Lower lobe of right lung (tissue), 2 donors: ENCODE results near the gene CCDC188. TPM values are rescaled to one million over a fixed set of nuclear protein-coding genes. Genes with fewer than 3 reads are reported as not detected.

Experiments
- ATAC-seq, 2 donors: fragments of 200-7000 bp; cut with Tn5 transposase; one replicate each; pipeline ENCODE4 v1.9.1; 2020 to 2022; ENCODE audit warnings: mild to moderate bottlenecking in 2 of 2, moderate library complexity in 2 of 2
- DNase-seq: peaks from one replicate; pipeline ENCODE4 v3.0.0-alpha.2; 2020
- H3K27ac ChIP-seq: fragments of 200-600 bp; one replicate; pipeline ENCODE4 v1.8.0; 2022
- H3K27me3 ChIP-seq: fragments of 200-600 bp; one replicate; pipeline ENCODE4 v1.8.0; 2022; ENCODE audit warnings: low read depth
- H3K36me3 ChIP-seq: fragments of 200-600 bp; one replicate; pipeline ENCODE4 v1.8.0; 2022; ENCODE audit warnings: mild to moderate bottlenecking
- H3K4me1 ChIP-seq: fragments of 200-600 bp; one replicate; pipeline ENCODE4 v1.8.0; 2022
- H3K4me3 ChIP-seq: fragments of 200-600 bp; one replicate; pipeline ENCODE4 v1.8.0; 2022; ENCODE audit warnings: mild to moderate bottlenecking
- H3K9me3 ChIP-seq: fragments of 200-600 bp; one replicate; pipeline ENCODE4 v1.8.0; 2022
- intact Hi-C: fragments of 100-400 bp; cut with DNase I; formaldehyde crosslinking; loops from one replicate; pipeline ENCODE4 v1.11.0; 2022
- total RNA-seq: library from RNA; stranded (reverse); fragmentation: NEBNext Ultra II Directional; extraction: Animal tissue kit (Norgen Biotek cat#: 25700); gene quantifications from one replicate; pipeline ENCODE4 v1.2.1, GENCODE V29; 2021
- TF ChIP-seq, protein P1 (sequence below): fragments of 200-600 bp; IDR thresholded peaks from one replicate; pipeline ENCODE4 v1.8.0; 2022; ENCODE audit warnings: antibody characterized with exemption, mild to moderate bottlenecking
- donor health status: DM: no; HTN: yes; CAD: no; lungs with severe emphysema.

CCDC188 gene
- total RNA-seq, 1 donor from 2014 or later, result 0.77 TPM

DNA sequence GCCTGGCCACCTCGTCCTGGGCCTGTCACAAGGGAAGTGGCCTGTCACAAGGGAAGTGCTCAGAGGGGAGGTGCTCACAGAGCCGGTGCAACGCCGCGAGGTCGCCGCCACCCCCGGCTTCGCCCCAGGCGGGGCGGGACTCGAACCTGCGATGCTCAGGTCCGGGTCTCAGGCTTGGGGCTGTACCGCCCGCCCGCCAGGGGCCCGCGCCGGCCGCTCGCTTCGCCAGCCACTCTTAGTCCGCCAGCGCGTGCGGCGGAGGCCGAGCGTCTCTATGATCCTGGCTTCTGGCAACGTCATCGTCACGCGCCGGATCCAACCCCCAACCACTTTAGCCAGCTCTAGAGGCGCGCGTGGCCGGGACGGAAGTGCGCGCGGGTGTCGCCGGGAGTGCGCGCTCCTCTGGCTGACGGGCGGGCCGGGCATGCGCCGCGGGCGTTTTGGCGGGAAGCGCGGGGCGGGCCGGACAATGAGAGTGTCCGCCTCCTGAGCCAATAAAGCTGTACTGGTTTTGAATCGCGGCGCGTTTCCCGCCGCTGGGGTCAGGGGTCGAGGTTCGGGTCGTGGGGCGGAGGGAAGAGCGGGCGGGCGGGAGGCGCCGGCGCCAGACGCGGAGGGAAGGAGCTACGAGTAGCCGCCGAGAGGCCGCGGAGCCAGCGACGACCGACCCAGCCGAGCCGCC is 33.8 kb downstream of the CCDC188 start, which contains the start of gene TRMT2A:
Gene TRMT2A (minus strand): TSS at position 276 of the 682 bp plus-strand sequence. CDS start 320 bp downstream, outside the sequence.
- Histone ChIP-seq H3K4me3 (peak within 1 kb of the TSS; percentile 79), H3K36me3 (peaks cover 65% of the 10 kb centered on the region), H3K27ac (peak within 1 kb of the TSS; percentile 87), H3K4me1 (peaks cover 39% of the 10 kb centered on the region), H3K27me3 (no peaks in the 10 kb centered on the region), H3K9me3 (no peaks in the 10 kb centered on the region)
- ATAC-seq, result peak; percentile 95 to 96
- DNase-seq, result peak; percentile 99
- intact Hi-C loops, result no loop called here
- TF ChIP-seq, protein P1, sequence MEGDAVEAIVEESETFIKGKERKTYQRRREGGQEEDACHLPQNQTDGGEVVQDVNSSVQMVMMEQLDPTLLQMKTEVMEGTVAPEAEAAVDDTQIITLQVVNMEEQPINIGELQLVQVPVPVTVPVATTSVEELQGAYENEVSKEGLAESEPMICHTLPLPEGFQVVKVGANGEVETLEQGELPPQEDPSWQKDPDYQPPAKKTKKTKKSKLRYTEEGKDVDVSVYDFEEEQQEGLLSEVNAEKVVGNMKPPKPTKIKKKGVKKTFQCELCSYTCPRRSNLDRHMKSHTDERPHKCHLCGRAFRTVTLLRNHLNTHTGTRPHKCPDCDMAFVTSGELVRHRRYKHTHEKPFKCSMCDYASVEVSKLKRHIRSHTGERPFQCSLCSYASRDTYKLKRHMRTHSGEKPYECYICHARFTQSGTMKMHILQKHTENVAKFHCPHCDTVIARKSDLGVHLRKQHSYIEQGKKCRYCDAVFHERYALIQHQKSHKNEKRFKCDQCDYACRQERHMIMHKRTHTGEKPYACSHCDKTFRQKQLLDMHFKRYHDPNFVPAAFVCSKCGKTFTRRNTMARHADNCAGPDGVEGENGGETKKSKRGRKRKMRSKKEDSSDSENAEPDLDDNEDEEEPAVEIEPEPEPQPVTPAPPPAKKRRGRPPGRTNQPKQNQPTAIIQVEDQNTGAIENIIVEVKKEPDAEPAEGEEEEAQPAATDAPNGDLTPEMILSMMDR, result peak; percentile 32

DNA sequence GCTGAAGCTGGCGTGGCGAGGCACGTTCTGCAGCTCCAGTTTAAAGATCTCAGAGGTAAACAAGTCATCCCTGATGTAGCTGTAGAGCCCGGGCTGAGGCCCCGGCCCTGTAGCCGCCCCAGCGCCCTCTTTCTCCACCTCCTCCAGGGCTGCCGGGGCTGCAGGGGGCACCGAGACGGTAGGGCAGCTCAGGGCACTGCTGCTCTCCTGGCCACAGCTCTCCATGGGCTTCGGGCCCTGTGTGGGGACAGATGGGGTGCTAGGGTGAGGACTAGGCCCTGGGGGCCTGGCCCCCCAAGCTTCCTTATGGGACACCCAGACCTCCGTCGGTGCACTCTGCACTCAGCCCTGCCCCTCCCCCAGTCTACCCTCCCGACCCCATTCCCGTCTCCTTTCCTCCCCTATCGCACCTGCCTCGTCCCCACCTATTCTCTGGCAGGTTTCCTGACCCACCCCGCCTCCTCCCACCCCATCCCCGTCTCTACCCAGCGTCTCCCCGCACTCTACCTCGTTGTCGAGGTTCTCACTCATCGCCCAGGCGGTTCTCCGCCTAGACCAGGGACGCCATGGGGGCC is 34.4 kb downstream of the CCDC188 start:
- Histone ChIP-seq H3K27me3 (no peaks in the 10 kb centered on the region), H3K9me3 (no peaks in the 10 kb centered on the region), H3K36me3 (peaks cover 67% of the 10 kb centered on the region), H3K27ac (peak overlapping the region; percentile 87), H3K4me1 (peaks cover 39% of the 10 kb centered on the region), H3K4me3 (peak overlapping the region; percentile 79)
- ATAC-seq (peak; percentile 2 to 12), DNase-seq (no peak)
- TF ChIP-seq, protein P1, result no peak
- intact Hi-C loops, result no loop called here

DNA sequence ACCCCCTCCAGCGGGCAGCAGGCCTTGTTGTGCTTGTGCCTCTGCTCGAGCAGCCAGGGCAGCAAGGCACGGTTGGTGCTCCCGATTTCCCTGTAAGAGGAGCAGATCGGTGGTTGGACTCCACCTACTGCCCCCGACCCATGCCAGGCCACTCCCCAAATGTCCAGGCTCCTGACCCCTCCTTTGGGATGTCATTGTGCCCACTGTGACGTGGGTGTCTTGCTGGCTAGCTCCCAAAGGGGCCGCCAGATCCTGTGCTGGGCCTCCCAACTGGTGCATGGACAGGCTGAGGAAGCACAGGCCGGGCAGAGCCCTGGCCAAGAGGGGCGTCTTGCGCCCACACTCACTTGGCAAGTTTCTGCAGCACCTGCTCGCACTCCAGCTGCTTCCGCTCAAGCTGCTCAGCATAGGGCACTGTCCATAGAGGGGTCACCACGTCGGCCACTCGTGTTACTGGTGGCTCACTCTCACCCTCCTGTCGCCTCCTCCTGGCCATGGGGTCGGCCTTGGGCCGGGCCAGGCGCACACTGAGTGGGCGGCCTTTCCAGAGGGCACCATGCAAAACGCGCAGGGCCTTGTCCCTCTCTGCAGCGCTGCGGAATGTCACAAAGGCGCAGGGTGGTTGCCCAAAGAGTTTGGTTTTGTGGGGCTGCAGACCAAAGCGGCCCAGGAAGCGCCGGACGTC is 35.0 kb downstream of the CCDC188 start, which contains the start of gene RANBP1:
Gene RANBP1 (plus strand): TSS at position 414 of the 685 bp plus-strand sequence. CDS start 81 bp downstream, at position 495.
- H3K4me1 ChIP-seq, result peaks cover 39% of the 10 kb centered on the region
- DNase-seq, result peak; percentile 48
- TF ChIP-seq, protein P1, result no peak
- H3K4me3 ChIP-seq, result peak within 1 kb of the TSS; percentile 79
- peak within 1 kb of the TSS; percentile 87 for H3K27ac ChIP-seq
- no peak for ATAC-seq
- H3K9me3 ChIP-seq, result no peaks in the 10 kb centered on the region
- intact Hi-C loops, result no loop called here
- H3K27me3 ChIP-seq, result no peaks in the 10 kb centered on the region
- peaks cover 73% of the 10 kb centered on the region for H3K36me3 ChIP-seq

DNA sequence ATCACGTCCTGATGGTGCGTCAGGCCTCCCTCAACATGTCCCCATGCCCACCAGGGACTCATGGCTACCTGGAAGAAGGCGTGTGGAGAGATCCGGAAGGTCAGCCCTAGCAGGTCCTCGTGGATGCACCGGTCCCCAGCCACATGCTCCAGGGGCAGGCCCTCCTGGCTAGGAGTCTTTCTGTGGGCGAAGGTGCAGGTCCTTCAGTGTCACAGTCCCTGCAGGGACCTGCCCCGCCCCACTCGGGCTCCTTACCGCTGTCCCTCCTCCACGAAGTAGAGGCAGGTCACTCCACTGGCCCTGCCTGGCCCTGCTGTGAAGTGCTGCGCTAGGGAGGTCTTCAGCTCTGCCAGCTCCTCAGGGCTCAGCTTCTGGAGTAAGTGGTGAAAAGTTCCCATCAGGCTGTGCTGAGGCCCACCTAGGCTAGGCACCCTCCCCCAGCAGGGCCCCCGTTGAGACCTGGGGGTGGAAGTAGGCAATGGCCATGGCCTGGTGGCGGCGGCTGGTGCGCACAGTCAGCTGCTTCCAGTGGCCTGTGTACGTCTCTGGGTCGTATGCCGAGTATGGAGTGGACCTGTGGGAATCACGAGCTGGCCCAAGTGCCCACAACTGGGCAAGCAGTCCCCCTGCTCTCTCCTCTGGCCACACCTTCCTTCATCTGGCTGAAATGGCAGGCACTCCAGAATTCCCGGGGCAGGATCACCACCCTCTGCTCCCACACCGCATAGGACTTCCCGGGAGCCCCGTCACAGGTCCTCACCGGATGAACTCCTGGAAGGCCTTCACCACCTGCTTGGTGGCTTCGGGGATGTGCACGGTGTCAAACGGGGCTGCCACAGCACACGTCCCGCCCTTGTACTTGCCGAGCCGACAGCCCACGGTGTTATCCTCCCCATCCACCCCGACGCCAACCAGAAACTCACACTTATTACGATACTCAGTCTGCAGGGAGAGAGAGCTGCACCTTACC is 36.1 kb downstream of the CCDC188 start:
- H3K27me3 ChIP-seq, result no peaks in the 10 kb centered on the region
- peaks cover 73% of the 10 kb centered on the region for H3K36me3 ChIP-seq
- H3K4me1 ChIP-seq, result peaks cover 29% of the 10 kb centered on the region
- ATAC-seq (no peak), DNase-seq (peak; percentile 42)
- H3K4me3 ChIP-seq, result no peak overlapping the region
- intact Hi-C loops, result no loop called here
- no peak overlapping the region for H3K27ac ChIP-seq
- TF ChIP-seq, protein P1, result no peak
- no peaks in the 10 kb centered on the region for H3K9me3 ChIP-seq
